Fibroblast of mammary gland (primary cell): ENCODE data around the gene FILIP1L.

Experiments
- DNase-seq: peaks from one replicate; pipeline ENCODE4 v3.0.0-alpha.2; 2010; ENCODE audit warnings: low read depth
- H3K4me3 ChIP-seq: 2 replicates; pipeline ENCODE4 v1.5.1; 2011; ENCODE audit warnings: low read depth, mild to moderate bottlenecking, low read length, moderate library complexity; ENCODE audit not compliant: control insufficient read depth
- TF ChIP-seq, protein P1 (sequence below): conservative IDR thresholded peaks from 2 replicates; pipeline ENCODE4 v1.5.1; 2011; ENCODE audit warnings: low read depth, low read length, inconsistent platforms; ENCODE audit not compliant: control insufficient read depth, insufficient read depth

The FILIP1L gene

DNA sequence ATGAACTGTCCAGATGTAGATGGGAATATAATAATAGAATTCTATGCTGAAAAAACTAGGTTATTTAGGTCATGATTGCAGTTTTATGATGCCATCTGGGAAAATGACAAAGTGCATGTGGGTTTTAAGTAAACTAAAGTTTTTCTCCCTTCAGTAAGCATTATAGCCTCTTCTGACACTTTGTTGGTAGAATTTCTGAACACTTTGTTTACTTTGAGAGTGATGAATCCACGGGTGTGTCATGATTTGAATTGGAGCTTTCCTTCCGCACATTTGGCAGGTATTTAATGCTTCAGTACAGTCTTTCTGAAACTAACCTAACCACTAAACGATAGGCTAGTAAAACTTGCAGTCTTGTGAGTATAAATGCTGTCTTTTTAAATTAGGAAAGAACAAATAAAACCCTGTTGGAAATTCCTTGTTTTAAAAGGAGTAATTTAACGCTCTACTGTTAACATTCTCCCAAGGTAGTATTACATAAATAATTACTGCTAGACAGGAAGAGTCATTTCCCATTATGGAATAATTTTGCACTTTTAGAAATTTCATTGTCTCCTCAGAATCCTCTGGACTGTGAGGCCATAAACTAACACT lies 7.0 kb downstream of the FILIP1L start:
- DNase-seq, result peak; percentile 47
- TF ChIP-seq, protein P1, sequence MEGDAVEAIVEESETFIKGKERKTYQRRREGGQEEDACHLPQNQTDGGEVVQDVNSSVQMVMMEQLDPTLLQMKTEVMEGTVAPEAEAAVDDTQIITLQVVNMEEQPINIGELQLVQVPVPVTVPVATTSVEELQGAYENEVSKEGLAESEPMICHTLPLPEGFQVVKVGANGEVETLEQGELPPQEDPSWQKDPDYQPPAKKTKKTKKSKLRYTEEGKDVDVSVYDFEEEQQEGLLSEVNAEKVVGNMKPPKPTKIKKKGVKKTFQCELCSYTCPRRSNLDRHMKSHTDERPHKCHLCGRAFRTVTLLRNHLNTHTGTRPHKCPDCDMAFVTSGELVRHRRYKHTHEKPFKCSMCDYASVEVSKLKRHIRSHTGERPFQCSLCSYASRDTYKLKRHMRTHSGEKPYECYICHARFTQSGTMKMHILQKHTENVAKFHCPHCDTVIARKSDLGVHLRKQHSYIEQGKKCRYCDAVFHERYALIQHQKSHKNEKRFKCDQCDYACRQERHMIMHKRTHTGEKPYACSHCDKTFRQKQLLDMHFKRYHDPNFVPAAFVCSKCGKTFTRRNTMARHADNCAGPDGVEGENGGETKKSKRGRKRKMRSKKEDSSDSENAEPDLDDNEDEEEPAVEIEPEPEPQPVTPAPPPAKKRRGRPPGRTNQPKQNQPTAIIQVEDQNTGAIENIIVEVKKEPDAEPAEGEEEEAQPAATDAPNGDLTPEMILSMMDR, result no peak
- H3K4me3 ChIP-seq, result no peak overlapping the region

DNA sequence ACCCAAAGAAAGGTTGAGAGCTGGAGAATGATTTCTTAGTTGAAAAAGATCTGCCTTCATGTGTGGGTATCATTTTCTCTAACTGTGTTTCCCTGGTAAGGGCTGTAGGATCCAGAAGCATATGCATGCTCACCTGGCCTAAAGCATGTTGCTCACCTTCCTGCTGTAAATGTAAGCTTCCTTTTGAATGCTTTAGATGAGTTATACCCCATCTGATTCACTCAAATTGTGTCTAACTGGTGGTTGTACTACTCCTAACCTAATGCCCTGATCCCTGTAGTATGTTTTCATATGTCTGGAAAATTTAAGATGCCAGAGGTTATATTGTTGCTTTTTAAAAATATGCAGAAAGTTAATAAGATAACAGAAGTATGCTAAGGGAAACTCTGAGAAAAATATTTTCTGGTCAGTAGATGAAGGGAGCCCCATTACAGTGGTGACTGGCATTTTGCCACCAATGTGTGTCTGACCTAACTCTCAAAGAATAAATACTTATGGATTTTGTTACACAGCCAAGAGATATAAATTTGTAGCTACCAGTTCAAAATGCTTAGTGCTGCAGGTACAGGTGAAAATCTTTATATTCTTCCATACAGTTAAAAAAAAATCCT lies 7.7 kb downstream of the FILIP1L start:
- no peak overlapping the region for H3K4me3 ChIP-seq
- TF ChIP-seq, protein P1, result no peak
- DNase-seq, result peak; percentile 16

DNA sequence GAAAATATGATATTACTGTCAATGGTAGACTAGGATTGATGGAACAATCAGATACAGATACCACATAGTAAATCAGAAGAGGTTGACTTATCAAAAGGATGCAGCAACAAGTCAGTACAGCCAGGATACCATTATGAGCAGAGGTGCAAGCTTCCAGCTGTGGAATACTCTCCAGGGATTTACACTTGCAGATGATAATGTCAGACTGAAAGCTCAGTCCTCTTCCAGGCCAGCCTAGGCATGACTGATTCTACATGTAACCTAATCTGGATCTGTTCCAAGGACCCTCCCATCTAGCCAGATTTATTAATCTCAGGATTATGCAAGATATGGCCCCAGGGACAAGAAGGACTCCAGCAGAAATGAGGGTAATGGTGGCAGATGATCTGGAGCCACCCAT lies 8.2 kb downstream of the FILIP1L start:
- peak; percentile 24 for DNase-seq
- TF ChIP-seq, protein P1, result no peak
- no peak overlapping the region for H3K4me3 ChIP-seq

DNA sequence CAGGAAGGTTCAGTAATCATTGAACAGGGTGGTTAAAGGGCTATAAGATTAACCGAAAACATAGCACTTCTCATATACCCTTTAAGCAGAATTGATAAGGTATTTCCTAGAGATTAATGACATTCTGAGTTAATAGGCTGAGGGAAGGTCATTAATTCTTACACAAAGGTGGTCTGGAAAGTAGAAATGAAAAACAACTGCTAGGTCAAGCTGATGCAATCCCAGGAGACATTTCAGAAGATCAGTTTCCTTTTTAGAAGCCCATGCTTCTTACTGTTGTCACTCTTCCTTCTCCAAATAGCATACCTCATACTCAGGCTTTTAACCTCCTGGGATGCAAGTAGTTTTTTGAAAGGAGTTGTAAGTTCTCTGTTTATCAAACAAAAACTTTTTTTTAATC lies 8.8 kb downstream of the FILIP1L start:
- TF ChIP-seq, protein P1, result no peak
- DNase-seq, result peak; percentile 15
- H3K4me3 ChIP-seq, result no peak overlapping the region

DNA sequence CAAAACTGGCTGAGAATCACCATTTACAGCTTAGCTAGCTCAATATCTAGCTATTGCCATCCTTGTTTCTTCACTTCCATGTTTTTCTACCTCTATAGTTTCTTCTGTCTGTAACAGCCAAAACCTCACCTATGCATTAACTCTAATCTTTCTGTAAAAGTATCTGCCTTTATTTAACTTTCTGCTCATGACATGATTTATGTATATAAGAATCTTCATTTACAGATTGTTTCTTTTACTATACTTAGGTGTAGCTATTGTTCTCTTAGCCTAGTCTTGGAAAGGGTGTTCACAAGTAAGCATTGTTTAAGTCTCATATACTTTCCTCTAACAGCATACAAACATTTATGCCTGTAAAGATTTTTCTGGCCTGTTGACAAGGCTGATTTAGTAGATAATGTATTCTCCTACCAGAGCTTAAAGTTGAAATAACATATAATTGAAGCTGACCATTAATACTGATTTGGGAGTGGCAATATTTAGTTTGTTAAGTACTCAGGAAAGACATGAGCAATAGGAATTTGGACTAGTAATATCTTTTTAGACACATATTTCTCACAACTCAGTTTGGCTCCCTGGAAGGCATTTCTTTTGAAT lies 9.4 kb downstream of the FILIP1L start:
- DNase-seq, result no peak
- no peak overlapping the region for H3K4me3 ChIP-seq
- TF ChIP-seq, protein P1, result no peak

DNA sequence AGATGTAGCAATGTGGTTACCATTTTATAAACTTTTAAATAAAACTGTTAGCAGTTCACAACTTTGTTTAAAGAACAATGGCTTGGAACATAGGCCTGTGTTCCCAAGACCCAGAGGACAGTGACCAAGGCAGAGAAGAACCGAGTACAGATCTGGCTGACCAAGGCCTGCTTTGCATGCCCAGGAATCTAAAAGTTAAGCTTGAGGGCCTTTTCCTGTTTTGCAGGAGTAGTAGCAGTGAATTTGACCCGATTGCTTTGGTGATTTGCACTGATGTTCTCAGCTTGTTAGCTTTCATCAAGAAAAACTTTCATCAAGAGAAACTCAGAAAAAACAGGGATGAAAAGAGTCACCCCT lies 9.9 kb downstream of the FILIP1L start:
- no peak overlapping the region for H3K4me3 ChIP-seq
- no peak for DNase-seq
- TF ChIP-seq, protein P1, result no peak
